HepG2 (cell line): Measurements from ENCODE around the gene TLL2. TPM values are rescaled to one million over a fixed set of nuclear protein-coding genes. Genes with fewer than 3 reads are reported as not detected.

ENCODE experiments used
- ATAC-seq: fragments of 200-7000 bp; cut with Tn5 transposase; 3 replicates; pipeline ENCODE4 v1.9.1; 2020; ENCODE audit warnings: mild to moderate bottlenecking, moderate library complexity
- BruUV-seq: library from RNA; stranded (reverse); fragments of 400-500 nt; replicated peaks from 2 replicates; lab custom pipeline; 2021; lab: Mats Ljungman, UMichigan
- CTCF ChIA-PET: fragments of 300-600 bp; formaldehyde crosslinking; extraction: SDS; loops from one replicate; lab custom pipeline; 2021; ENCODE audit warnings: low total read pairs, inconsistent platforms, low intra/inter-chr PET ratio; lab: Yijun Ruan, JAX
- POLR2A ChIA-PET: fragments of 350-600 bp; sonication (Branson Sonifier 250); formaldehyde crosslinking; loops from one replicate; lab custom pipeline; 2020; ENCODE audit warnings: antibody characterized with exemption, inconsistent platforms; lab: Yijun Ruan, JAX
- DNase-seq: peaks from one replicate; pipeline ENCODE4 v3.0.0-alpha.2; 2015; ENCODE audit warnings: low spot score
- FAIRE-seq: peaks from 3 replicates; lab custom pipeline; 2011; peaks lifted over from hg19 to GRCh38; lab: Jason Lieb, UNC
- H2AFZ ChIP-seq: one replicate; pipeline ENCODE4 v1.6.1; 2011; ENCODE audit warnings: low read length, inconsistent platforms
- H3K27ac ChIP-seq: fragments of 300-600 bp; 3 replicates; pipeline ENCODE4 v1.8.0; 2011; ENCODE audit warnings: mixed run types, mild to moderate bottlenecking, mixed read lengths, low read length, inconsistent platforms; ENCODE audit not compliant: insufficient read depth; ENCODE audit errors: extremely low read length
- H3K27me3 ChIP-seq, 2 experiments: fragments of 200-600 bp in 1 of 2; 2 replicates in 1 of 2; 3 replicates in 1 of 2; pipeline versions ENCODE4 v1.6.0 to v1.8.0; 2011; ENCODE audit warnings: low read length in 2 of 2, mild to moderate bottlenecking in 2 of 2, moderate library complexity in 2 of 2, inconsistent platforms in 1 of 2; ENCODE audit not compliant: insufficient read depth in 2 of 2, control insufficient read depth in 1 of 2
- H3K36me3 ChIP-seq, 2 experiments: fragments of 200-600 bp in 1 of 2; replicated peaks in 1 of 2; 2 replicates in 1 of 2; 3 replicates in 1 of 2; pipeline versions ENCODE4 v1.5.1 to v1.8.0; 2011; ENCODE audit warnings: low read length in 2 of 2, inconsistent platforms in 1 of 2; ENCODE audit not compliant: insufficient read depth in 2 of 2, control insufficient read depth in 1 of 2
- H3K4me1 ChIP-seq: 2 replicates; pipeline ENCODE4 v1.5.1; 2012; ENCODE audit warnings: low read length, inconsistent platforms; ENCODE audit not compliant: insufficient read depth
- H3K4me2 ChIP-seq: 2 replicates; pipeline ENCODE4 v1.6.0; 2011; ENCODE audit warnings: low read depth, low read length, inconsistent platforms
- H3K4me3 ChIP-seq, 3 experiments: fragments of 200-600 bp in 1 of 3; sonication (generic), shearing (Covaris generic) in 1 of 3; replicated peaks in 1 of 3; 2 replicates each; pipeline ENCODE4 v1.5.1; 2011 to 2016; ENCODE audit warnings: low read length in 3 of 3, inconsistent platforms in 2 of 3, low read depth in 2 of 3, mild to moderate bottlenecking in 2 of 3, control low read depth in 1 of 3, mixed read lengths in 1 of 3; ENCODE audit not compliant: insufficient read depth in 1 of 3
- H3K79me2 ChIP-seq: one replicate; pipeline ENCODE4 v1.6.1; 2011; ENCODE audit warnings: low read length, inconsistent platforms; ENCODE audit not compliant: insufficient read depth
- H3K9ac ChIP-seq: 2 replicates; pipeline ENCODE4 v1.6.0; 2011; ENCODE audit warnings: mild to moderate bottlenecking, low read depth, low read length, inconsistent platforms; ENCODE audit not compliant: insufficient read depth
- H3K9me3 ChIP-seq: 2 replicates; pipeline ENCODE4 v1.5.1; 2012; ENCODE audit warnings: mild to moderate bottlenecking, low read length
- H4K20me1 ChIP-seq: 2 replicates; pipeline ENCODE4 v1.6.0; 2011; ENCODE audit warnings: inconsistent platforms, mild to moderate bottlenecking, low read length, moderate library complexity; ENCODE audit not compliant: insufficient read depth
- ATM ChIP-seq: fragments of 450-650 bp; IDR thresholded peaks from 2 replicates; pipeline ENCODE4 v1.7.1; 2017; ENCODE audit warnings: mild to moderate bottlenecking, borderline replicate concordance
- MAFG ChIP-seq: sonication (generic); formaldehyde crosslinking; IDR thresholded peaks from 2 replicates; pipeline ENCODE4 v1.5.1; 2020; ENCODE audit warnings: mild to moderate bottlenecking, missing genetic modification reagents
- MIER3 ChIP-seq: IDR thresholded peaks from 2 replicates; pipeline ENCODE4 v1.6.1; 2016; ENCODE audit warnings: missing compliant biosample characterization, borderline replicate concordance
- POLR2AphosphoS5 ChIP-seq: IDR thresholded peaks from 2 replicates; pipeline ENCODE4 v1.6.1; 2012; ENCODE audit warnings: low read depth, low read length
- STAG1 ChIP-seq: sonication (generic); formaldehyde crosslinking; IDR thresholded peaks from 2 replicates; pipeline ENCODE4 v1.4.0; 2020; ENCODE audit warnings: missing genetic modification reagents
- TEAD3 ChIP-seq: optimal IDR thresholded peaks from 2 replicates; pipeline ENCODE3; 2016; ENCODE audit warnings: borderline replicate concordance
- THYN1 ChIP-seq: sonication (generic); formaldehyde crosslinking; IDR thresholded peaks from 2 replicates; pipeline ENCODE4 v1.8.1; 2023; ENCODE audit warnings: low read depth, mild to moderate bottlenecking, moderate library complexity, missing genetic modification reagents, borderline replicate concordance
- ZNF280B ChIP-seq: sonication (generic); formaldehyde crosslinking; IDR thresholded peaks from 2 replicates; pipeline ENCODE4 v1.5.0; 2020; ENCODE audit warnings: missing genetic modification reagents, mild to moderate bottlenecking, borderline replicate concordance
- ZNF282 ChIP-seq: fragments of 450-650 bp; IDR thresholded peaks from 2 replicates; pipeline ENCODE4 v1.6.1; 2018; ENCODE audit not compliant: partially characterized antibody
- ZNF784 ChIP-seq: sonication (generic); formaldehyde crosslinking; IDR thresholded peaks from 2 replicates; pipeline ENCODE4 v1.5.1; 2020; ENCODE audit warnings: missing genetic modification reagents, mild to moderate bottlenecking, borderline replicate concordance
- WGBS: methylation state at CpG from one replicate; pipeline ENCODE4 v1.1.6; 2017; ENCODE audit warnings: low lambda C conversion rate; 5-methylcytosine and 5-hydroxymethylcytosine counted together
- in situ Hi-C: cut with HindIII; loops from 2 replicates; pipeline ENCODE4 v1.10.0; 2017; ENCODE audit warnings: low pct_unique_long_range_greater_than_20kb; ENCODE audit not compliant: extremely low pct_ligation_motif_present
- intact Hi-C: fragments of 100-400 bp; cut with micrococcal nuclease; formaldehyde crosslinking; loops from one replicate; pipeline ENCODE4 v1.10.0; 2022; ENCODE audit not compliant: unreplicated experiment
- polyA plus RNA-seq, 8 experiments: library from polyadenylated mRNA; depleted of rRNA in 3 of 8; stranded (reverse) in 7 of 8; unstranded in 1 of 8; fragments of >200 nt; fragmentation: Illumina TruSeq in 4 of 8; extraction: Trizol in 4 of 8; gene quantifications; 2 replicates each; pipeline versions ENCODE4 v1.2.1 to v1.2.3, GENCODE V29; 2011 to 2016; ENCODE audit warnings: low read depth in 4 of 8, missing spikeins in 1 of 8, mixed read lengths in 1 of 8; ENCODE audit not compliant: insufficient read depth in 1 of 8
- total RNA-seq, 5 experiments: library from RNA; depleted of rRNA; stranded (reverse); fragments of >200 nt; fragmentation: Illumina TruSeq; extraction: Trizol; gene quantifications; 2 replicates each; pipeline ENCODE4 v1.2.3, GENCODE V29; 2016; ENCODE audit warnings: low read depth in 1 of 5
- TF ChIP-seq, protein P1 (sequence below): sonication (generic); formaldehyde crosslinking; IDR thresholded peaks from 2 replicates; pipeline ENCODE4 v1.8.0; 2022; ENCODE audit warnings: mild to moderate bottlenecking, missing genetic modification reagents; ENCODE audit not compliant: insufficient replicate concordance
- TF ChIP-seq, protein P2 (sequence below): sonication (generic); formaldehyde crosslinking; IDR thresholded peaks from 2 replicates; pipeline ENCODE4 v1.9.0; 2021; ENCODE audit warnings: mild to moderate bottlenecking, missing genetic modification reagents

The TLL2 gene
- total and polyA plus RNA-seq, 2 of the 13 experiments (the other 11 are each of a cell fraction or from before 2014, with no cell fraction given): 0.09 TPM; not detected in 1

DNA sequence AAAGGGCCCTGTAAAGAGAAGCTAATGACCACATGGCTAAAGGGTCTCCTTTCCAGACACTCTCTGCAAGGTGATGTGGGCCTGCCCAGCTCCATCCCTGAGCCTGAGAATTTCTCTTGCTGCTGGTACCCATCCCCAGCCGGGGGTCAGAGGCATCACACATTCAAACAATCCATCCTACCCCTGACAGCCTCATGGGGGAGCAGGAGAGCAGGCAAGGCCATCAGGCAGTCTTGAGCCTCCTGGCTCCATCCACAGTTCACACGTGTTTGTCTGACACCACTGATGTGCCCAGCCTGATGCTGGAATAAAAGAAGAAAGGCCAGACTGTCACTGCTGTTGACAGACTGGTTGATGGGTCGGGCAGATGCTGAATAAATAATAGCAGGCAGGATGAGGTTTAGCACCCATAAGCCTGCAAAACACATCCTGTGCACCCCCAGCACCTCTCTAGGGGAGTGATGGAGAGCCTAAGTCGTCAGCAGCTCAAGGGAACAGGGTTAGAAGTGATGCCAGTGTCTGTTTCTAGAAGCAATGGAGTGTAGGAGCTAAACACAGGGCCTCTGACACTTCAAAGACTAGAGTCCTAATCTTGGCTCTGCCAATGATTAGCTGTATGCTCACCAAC is 43.5 kb downstream of the TLL2 start (continued):
- TF ChIP-seq ZNF280B (CRISPR knock-in tag): no peak
- TF ChIP-seq TEAD3 (CRISPR knock-in tag): peak; percentile 30
- TF ChIP-seq STAG1 (CRISPR knock-in tag): peak; percentile 47
- TF ChIP-seq, all 625 proteins: peak for 5

- Histone ChIP-seq H3K4me2 (no peak overlapping the region), H3K27me3 (peaks cover 2 to 24% of the 10 kb centered on the region in 2 experiments; a peak in 2 of 5 replicates), H3K9me3 (no peaks in the 10 kb centered on the region), H2AFZ (no peak overlapping the region), H4K20me1 (no peaks in the 10 kb centered on the region), H3K4me1 (no peaks in the 10 kb centered on the region), H3K36me3 (no peaks in the 10 kb centered on the region), H3K79me2 (no peaks in the 10 kb centered on the region), H3K27ac (no peak overlapping the region), H3K4me3 (no peak overlapping the region), H3K9ac (no peak overlapping the region)
- BruUV-seq: no TSS peak
- intact Hi-C loops: no loop called here
- DNase-seq (no peak), ATAC-seq (no peak), FAIRE-seq (no peak)
- ChIA-PET POLR2A (no interaction called here), CTCF (no interaction called here)
- in situ Hi-C loops: no loop called here
- 4% methylated on average over 4 of the region's 5 CpGs for WGBS
- TF ChIP-seq, protein P1, sequence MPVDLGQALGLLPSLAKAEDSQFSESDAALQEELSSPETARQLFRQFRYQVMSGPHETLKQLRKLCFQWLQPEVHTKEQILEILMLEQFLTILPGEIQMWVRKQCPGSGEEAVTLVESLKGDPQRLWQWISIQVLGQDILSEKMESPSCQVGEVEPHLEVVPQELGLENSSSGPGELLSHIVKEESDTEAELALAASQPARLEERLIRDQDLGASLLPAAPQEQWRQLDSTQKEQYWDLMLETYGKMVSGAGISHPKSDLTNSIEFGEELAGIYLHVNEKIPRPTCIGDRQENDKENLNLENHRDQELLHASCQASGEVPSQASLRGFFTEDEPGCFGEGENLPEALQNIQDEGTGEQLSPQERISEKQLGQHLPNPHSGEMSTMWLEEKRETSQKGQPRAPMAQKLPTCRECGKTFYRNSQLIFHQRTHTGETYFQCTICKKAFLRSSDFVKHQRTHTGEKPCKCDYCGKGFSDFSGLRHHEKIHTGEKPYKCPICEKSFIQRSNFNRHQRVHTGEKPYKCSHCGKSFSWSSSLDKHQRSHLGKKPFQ (CRISPR knock-in tag): no peak
- no peak for TF ChIP-seq MAFG (CRISPR knock-in tag)
- TF ChIP-seq ZNF282: no peak
- no peak for TF ChIP-seq THYN1 (CRISPR knock-in tag)
- TF ChIP-seq MIER3 (CRISPR knock-in tag): no peak
- TF ChIP-seq, protein P2, sequence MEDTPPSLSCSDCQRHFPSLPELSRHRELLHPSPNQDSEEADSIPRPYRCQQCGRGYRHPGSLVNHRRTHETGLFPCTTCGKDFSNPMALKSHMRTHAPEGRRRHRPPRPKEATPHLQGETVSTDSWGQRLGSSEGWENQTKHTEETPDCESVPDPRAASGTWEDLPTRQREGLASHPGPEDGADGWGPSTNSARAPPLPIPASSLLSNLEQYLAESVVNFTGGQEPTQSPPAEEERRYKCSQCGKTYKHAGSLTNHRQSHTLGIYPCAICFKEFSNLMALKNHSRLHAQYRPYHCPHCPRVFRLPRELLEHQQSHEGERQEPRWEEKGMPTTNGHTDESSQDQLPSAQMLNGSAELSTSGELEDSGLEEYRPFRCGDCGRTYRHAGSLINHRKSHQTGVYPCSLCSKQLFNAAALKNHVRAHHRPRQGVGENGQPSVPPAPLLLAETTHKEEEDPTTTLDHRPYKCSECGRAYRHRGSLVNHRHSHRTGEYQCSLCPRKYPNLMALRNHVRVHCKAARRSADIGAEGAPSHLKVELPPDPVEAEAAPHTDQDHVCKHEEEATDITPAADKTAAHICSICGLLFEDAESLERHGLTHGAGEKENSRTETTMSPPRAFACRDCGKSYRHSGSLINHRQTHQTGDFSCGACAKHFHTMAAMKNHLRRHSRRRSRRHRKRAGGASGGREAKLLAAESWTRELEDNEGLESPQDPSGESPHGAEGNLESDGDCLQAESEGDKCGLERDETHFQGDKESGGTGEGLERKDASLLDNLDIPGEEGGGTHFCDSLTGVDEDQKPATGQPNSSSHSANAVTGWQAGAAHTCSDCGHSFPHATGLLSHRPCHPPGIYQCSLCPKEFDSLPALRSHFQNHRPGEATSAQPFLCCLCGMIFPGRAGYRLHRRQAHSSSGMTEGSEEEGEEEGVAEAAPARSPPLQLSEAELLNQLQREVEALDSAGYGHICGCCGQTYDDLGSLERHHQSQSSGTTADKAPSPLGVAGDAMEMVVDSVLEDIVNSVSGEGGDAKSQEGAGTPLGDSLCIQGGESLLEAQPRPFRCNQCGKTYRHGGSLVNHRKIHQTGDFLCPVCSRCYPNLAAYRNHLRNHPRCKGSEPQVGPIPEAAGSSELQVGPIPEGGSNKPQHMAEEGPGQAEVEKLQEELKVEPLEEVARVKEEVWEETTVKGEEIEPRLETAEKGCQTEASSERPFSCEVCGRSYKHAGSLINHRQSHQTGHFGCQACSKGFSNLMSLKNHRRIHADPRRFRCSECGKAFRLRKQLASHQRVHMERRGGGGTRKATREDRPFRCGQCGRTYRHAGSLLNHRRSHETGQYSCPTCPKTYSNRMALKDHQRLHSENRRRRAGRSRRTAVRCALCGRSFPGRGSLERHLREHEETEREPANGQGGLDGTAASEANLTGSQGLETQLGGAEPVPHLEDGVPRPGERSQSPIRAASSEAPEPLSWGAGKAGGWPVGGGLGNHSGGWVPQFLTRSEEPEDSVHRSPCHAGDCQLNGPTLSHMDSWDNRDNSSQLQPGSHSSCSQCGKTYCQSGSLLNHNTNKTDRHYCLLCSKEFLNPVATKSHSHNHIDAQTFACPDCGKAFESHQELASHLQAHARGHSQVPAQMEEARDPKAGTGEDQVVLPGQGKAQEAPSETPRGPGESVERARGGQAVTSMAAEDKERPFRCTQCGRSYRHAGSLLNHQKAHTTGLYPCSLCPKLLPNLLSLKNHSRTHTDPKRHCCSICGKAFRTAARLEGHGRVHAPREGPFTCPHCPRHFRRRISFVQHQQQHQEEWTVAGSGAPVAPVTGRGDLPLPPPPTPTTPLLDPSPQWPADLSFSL (CRISPR knock-in tag): no peak
- TF ChIP-seq ATM: no peak
- TF ChIP-seq POLR2AphosphoS5: no peak
- TF ChIP-seq ZNF784 (CRISPR knock-in tag): no peak
These were observed 44.9 kb downstream of the TLL2 start for GRCh38 chr10:96468845-96469244.
